NT2/D1 (cell line): ENCODE measurements around the gene PRKAG2.

Experiments used
- SUZ12 ChIP-seq: IDR thresholded peaks from 2 replicates; pipeline ENCODE4 v1.6.1; 2011; ENCODE audit not compliant: insufficient read length, insufficient read depth; ENCODE audit errors: extremely low read depth
- YY1 ChIP-seq: IDR thresholded peaks from 2 replicates; pipeline ENCODE4 v1.6.1; 2011; ENCODE audit not compliant: insufficient read length, insufficient read depth
- ZNF274 ChIP-seq: IDR thresholded peaks from 2 replicates; pipeline ENCODE4 v1.6.1; 2011; ENCODE audit warnings: mild to moderate bottlenecking, low read depth, low read length

DNA sequence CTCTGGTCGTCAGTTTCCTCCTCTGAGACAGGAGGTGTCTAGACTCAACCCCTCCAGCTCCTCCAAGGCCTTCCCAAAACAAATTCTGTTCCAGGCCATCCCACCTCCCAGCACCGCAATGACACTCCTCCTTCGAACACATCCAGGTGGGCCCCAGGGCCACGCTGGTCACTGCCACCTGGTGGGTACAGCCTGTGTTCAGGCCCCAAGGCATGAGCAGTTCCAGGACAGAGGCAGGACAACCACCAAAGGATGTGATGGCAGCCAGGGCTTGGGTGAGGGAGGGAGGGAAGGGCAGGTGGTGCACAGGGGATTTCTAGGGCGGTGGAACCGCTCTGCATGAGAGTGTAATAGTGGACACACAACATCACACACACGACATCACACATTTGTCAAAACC is 76.5 kb downstream of the PRKAG2 start:
- TF ChIP-seq YY1 (no peak), SUZ12 (no peak), ZNF274 (no peak)
